IMR-90 (cell line): ENCODE results near the gene ATM. TPM values are rescaled to one million over a fixed set of nuclear protein-coding genes. Genes with fewer than 3 reads are reported as not detected.

ENCODE experiments used
- ATAC-seq: fragments of 200-7000 bp; cut with Tn5 transposase; 2 replicates; pipeline ENCODE4 v1.9.1; 2020; ENCODE audit warnings: low read depth, mild to moderate bottlenecking, moderate library complexity
- BruUV-seq: library from RNA; stranded (reverse); fragments of 400-500 nt; replicated peaks from 2 replicates; lab custom pipeline; 2021; lab: Mats Ljungman, UMichigan
- CTCF ChIA-PET: fragments of 300-600 bp; formaldehyde crosslinking; extraction: SDS; loops from one replicate; lab custom pipeline; 2021; ENCODE audit warnings: antibody characterized with exemption; lab: Yijun Ruan, JAX
- POLR2A ChIA-PET: fragments of 300-600 bp; sonication (Branson Sonifier 250); formaldehyde crosslinking; loops from one replicate; lab custom pipeline; 2022; ENCODE audit warnings: antibody characterized with exemption; ENCODE audit not compliant: unreplicated experiment; lab: Charles Lee
- DNase-seq: peaks from one replicate; pipeline ENCODE4 v3.0.0; 2013
- H2AFZ ChIP-seq: replicated peaks from 2 replicates; pipeline ENCODE3; 2013; ENCODE audit warnings: low read length, mild to moderate bottlenecking; ENCODE audit not compliant: poor library complexity
- H2AK5ac ChIP-seq: 2 replicates; pipeline ENCODE4 v1.6.1; 2013; ENCODE audit warnings: low read depth, low read length, inconsistent platforms
- H2AK9ac ChIP-seq: replicated peaks from 2 replicates; pipeline ENCODE3; 2013; ENCODE audit warnings: mild to moderate bottlenecking, low read depth, low read length, moderate library complexity; ENCODE audit not compliant: poor library complexity
- H2BK120ac ChIP-seq: 2 replicates; pipeline ENCODE4 v1.6.1; 2013; ENCODE audit warnings: low read depth, low read length, inconsistent platforms
- H2BK15ac ChIP-seq: 3 replicates; pipeline ENCODE4 v1.6.1; 2013; ENCODE audit warnings: low read depth, low read length, inconsistent platforms
- H2BK20ac ChIP-seq: 2 replicates; pipeline ENCODE4 v1.6.1; 2013; ENCODE audit warnings: low read depth, mild to moderate bottlenecking, inconsistent platforms, low read length, moderate library complexity
- H2BK5ac ChIP-seq: 2 replicates; pipeline ENCODE4 v1.6.1; 2013; ENCODE audit warnings: mild to moderate bottlenecking, low read depth, low read length, inconsistent platforms; ENCODE audit not compliant: poor library complexity, severe bottlenecking
- H3K14ac ChIP-seq: replicated peaks from 2 replicates; pipeline ENCODE4 v1.6.1; 2013; ENCODE audit warnings: low read depth, low read length, inconsistent platforms
- H3K18ac ChIP-seq: 2 replicates; pipeline ENCODE4 v1.6.1; 2013; ENCODE audit warnings: low read depth, low read length, control low read depth
- H3K23ac ChIP-seq: 2 replicates; pipeline ENCODE4 v1.6.1; 2013; ENCODE audit warnings: low read depth, low read length, inconsistent platforms
- H3K27ac ChIP-seq: 2 replicates; pipeline ENCODE4 v1.5.1; 2013; ENCODE audit warnings: mild to moderate bottlenecking, control low read depth, low read length; ENCODE audit not compliant: insufficient read depth
- H3K27me3 ChIP-seq: 2 replicates; pipeline ENCODE4 v1.6.1; 2013; ENCODE audit warnings: low read length; ENCODE audit not compliant: control insufficient read depth, insufficient read depth
- H3K36me3 ChIP-seq: 2 replicates; pipeline ENCODE4 v1.6.1; 2013; ENCODE audit warnings: low read length, mixed read lengths; ENCODE audit not compliant: control insufficient read depth, insufficient read depth
- H3K4ac ChIP-seq: 2 replicates; pipeline ENCODE4 v1.6.1; 2013; ENCODE audit warnings: low read depth, low read length, inconsistent platforms
- H3K4me1 ChIP-seq: 2 replicates; pipeline ENCODE4 v1.6.1; 2013; ENCODE audit warnings: low read length, mixed read lengths; ENCODE audit not compliant: control insufficient read depth, insufficient read depth
- H3K4me2 ChIP-seq: 2 replicates; pipeline ENCODE4 v1.6.1; 2013; ENCODE audit warnings: low read depth, mild to moderate bottlenecking, control low read depth, low read length, moderate library complexity
- H3K4me3 ChIP-seq: 2 replicates; pipeline ENCODE4 v1.5.1; 2013; ENCODE audit warnings: low read depth, mild to moderate bottlenecking, control low read depth, low read length, moderate library complexity; ENCODE audit not compliant: insufficient read depth
- H3K56ac ChIP-seq: 2 replicates; pipeline ENCODE4 v1.6.1; 2013; ENCODE audit warnings: low read length, inconsistent platforms; ENCODE audit not compliant: insufficient read depth; ENCODE audit errors: extremely low read depth
- H3K79me1 ChIP-seq, 2 experiments: 2 replicates each; pipeline ENCODE4 v1.6.1; 2013; ENCODE audit warnings: low read length in 2 of 2, inconsistent platforms in 1 of 2, low read depth in 1 of 2
- H3K9ac ChIP-seq: 2 replicates; pipeline ENCODE4 v1.6.1; 2013; ENCODE audit warnings: low read depth, low read length, control low read depth
- H3K9me1 ChIP-seq: 2 replicates; pipeline ENCODE4 v1.6.1; 2013; ENCODE audit warnings: low read length, inconsistent platforms; ENCODE audit not compliant: insufficient read depth
- H3K9me3 ChIP-seq: 2 replicates; pipeline ENCODE4 v1.6.1; 2013; ENCODE audit warnings: low read length; ENCODE audit not compliant: control insufficient read depth, insufficient read depth
- H4K20me1 ChIP-seq: 2 replicates; pipeline ENCODE4 v1.6.1; 2013; ENCODE audit warnings: low read length, inconsistent platforms; ENCODE audit not compliant: insufficient read depth
- H4K5ac ChIP-seq: 2 replicates; pipeline ENCODE4 v1.6.1; 2013; ENCODE audit warnings: mild to moderate bottlenecking, low read depth, low read length, control low read depth
- H4K8ac ChIP-seq, 2 experiments: 2 replicates each; pipeline ENCODE4 v1.6.1; 2013; ENCODE audit warnings: low read depth in 2 of 2, low read length in 2 of 2, control low read depth in 1 of 2, inconsistent platforms in 1 of 2
- H4K91ac ChIP-seq: 2 replicates; pipeline ENCODE4 v1.6.1; 2013; ENCODE audit warnings: low read depth, low read length, inconsistent platforms; ENCODE audit not compliant: insufficient read depth
- MAFK ChIP-seq: IDR thresholded peaks from 2 replicates; pipeline ENCODE4 v1.6.1; 2012; ENCODE audit warnings: low read depth, low read length, improper control_type of control experiment
- MXI1 ChIP-seq: IDR thresholded peaks from 2 replicates; pipeline ENCODE4 v1.6.1; 2012; ENCODE audit warnings: low read depth, mild to moderate bottlenecking, low read length, moderate library complexity, borderline replicate concordance
- RFX5 ChIP-seq: IDR thresholded peaks from 2 replicates; pipeline ENCODE4 v1.8.0; 2012; ENCODE audit warnings: low read depth, mild to moderate bottlenecking, low read length, moderate library complexity
- WGBS, 2 experiments: methylation state at CpG; one replicate each; pipeline versions ENCODE4 v1.1.5 to v1.1.7; 2013; ENCODE audit warnings: missing lambda C conversion rate in 2 of 2; ENCODE audit not compliant: insufficient read length in 1 of 2; ENCODE audit errors: extremely low coverage in 2 of 2; 5-methylcytosine and 5-hydroxymethylcytosine counted together
- dilution Hi-C: fragments of 300-500 bp; cut with HindIII; formaldehyde crosslinking; loops from one replicate; pipeline ENCODE4 v1.14.3; 2018; ENCODE audit warnings: low sequenced_read_pairs; ENCODE audit not compliant: unreplicated experiment
- in situ Hi-C: fragments of 300-500 bp; cut with MboI; formaldehyde crosslinking; loops from 3 replicates; pipeline ENCODE4 v1.14.3; 2019; ENCODE audit warnings: low sequenced_read_pairs, inconsistent platforms, mixed read lengths
- intact Hi-C: fragments of 100-400 bp; cut with micrococcal nuclease; formaldehyde crosslinking; loops from 2 replicates; pipeline ENCODE4 v1.10.0; 2022
- polyA plus RNA-seq, 3 experiments: library from polyadenylated mRNA; depleted of rRNA; stranded (reverse); fragments of >200 nt; gene quantifications; 2 replicates each; pipeline ENCODE4 v1.2.3, GENCODE V29; 2012; ENCODE audit warnings: low replicate concordance in 1 of 3
- total RNA-seq: library from RNA; depleted of rRNA; stranded (reverse); fragments of >200 nt; gene quantifications from 2 replicates; pipeline ENCODE4 v1.2.3, GENCODE V29; 2012

ATM gene
- total and polyA plus RNA-seq, 2 of the 4 experiments (the other 2 are of a cell fraction): 18.1 to 30.6 TPM

GRCh38 chr11:108278546-108278945, 55.7 kb downstream of the ATM start:
- H3K27me3 ChIP-seq: no peaks in the 10 kb centered on the region
- CTCF ChIA-PET: no interaction called here
- ATAC-seq (peak; percentile 67), DNase-seq (peak; percentile 2)
- dilution Hi-C loops: no loop called here
- no peak overlapping the region for H2AFZ ChIP-seq
- 0 out of 2 replicates have a peak overlapping the region, but pooled peaks have one; percentile 24 for H4K91ac ChIP-seq
- H3K18ac ChIP-seq: 0 out of 2 replicates have a peak overlapping the region, but pooled peaks have one; percentile 48
- H3K56ac ChIP-seq: no peak overlapping the region
- intact Hi-C loops: no loop called here
- H3K4me3 ChIP-seq: no peak overlapping the region
- H3K9ac ChIP-seq: no peak overlapping the region
- no peak overlapping the region for H4K5ac ChIP-seq
- WGBS, 2 experiments: no CpG with 5 or more reads among the region's 4 CpGs
- no peaks in the 10 kb centered on the region for H4K20me1 ChIP-seq
- no peaks in the 10 kb centered on the region for H3K9me3 ChIP-seq
- H3K9me1 ChIP-seq: no peaks in the 10 kb centered on the region
- no peak for TF ChIP-seq MXI1
- TF ChIP-seq RFX5: no peak
- TF ChIP-seq MAFK: no peak
- H3K4me2 ChIP-seq: no peak overlapping the region
- H3K36me3 ChIP-seq: peaks cover 16% of the 10 kb centered on the region
- peak overlapping the region; percentile 19; the same call in 1 of the 2 replicates for H3K27ac ChIP-seq
- H2BK15ac ChIP-seq: no peak overlapping the region
- no peak overlapping the region for H3K14ac ChIP-seq
- H2BK5ac ChIP-seq: no peak overlapping the region
- peaks cover 3% of the 10 kb centered on the region; the same call in 1 of the 2 replicates for H3K4me1 ChIP-seq
- H2BK20ac ChIP-seq: no peak overlapping the region
- no peak overlapping the region for H3K23ac ChIP-seq
- no peak overlapping the region for H4K8ac ChIP-seq
- no peak overlapping the region for H2AK9ac ChIP-seq
- H3K79me1 ChIP-seq: no peaks in the 10 kb centered on the region; a peak in 1 of 4 replicates
- POLR2A ChIA-PET: no interaction called here
- no peak overlapping the region for H2AK5ac ChIP-seq
- in situ Hi-C loops: no loop called here
- no peak overlapping the region for H2BK120ac ChIP-seq
- no TSS peak for BruUV-seq
- no peak overlapping the region for H3K4ac ChIP-seq
